ENCODE measurements around the gene DCBLD1.

DCBLD1 gene

DNA sequence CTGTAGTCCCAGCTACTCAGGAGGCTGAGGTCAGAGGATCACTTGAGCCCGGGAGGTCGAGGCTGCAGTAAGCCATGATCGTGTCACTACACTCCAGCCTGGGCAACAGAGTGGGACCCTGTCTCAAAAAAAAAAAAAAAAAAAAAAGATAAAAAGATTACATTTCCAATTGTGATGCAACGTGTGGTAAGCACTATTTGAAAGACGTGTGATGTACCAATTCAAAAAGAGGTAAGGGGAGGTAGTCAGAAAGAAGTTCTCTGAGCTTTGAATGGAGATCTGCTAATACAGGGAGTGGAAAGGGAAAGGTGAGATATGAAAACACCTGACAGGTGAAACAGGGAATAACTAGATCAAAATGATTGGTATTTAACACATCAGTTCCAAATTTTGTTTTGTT is 108.0 kb downstream of the DCBLD1 start:
- Histone ChIP-seq H3K9ac (ENCODE audit: low read length) (no peak overlapping the region), H3K27me3 (ENCODE audit: insufficient read depth, low read length) (no peaks in the 10 kb centered on the region)
- no peak for DNase-seq

DNA sequence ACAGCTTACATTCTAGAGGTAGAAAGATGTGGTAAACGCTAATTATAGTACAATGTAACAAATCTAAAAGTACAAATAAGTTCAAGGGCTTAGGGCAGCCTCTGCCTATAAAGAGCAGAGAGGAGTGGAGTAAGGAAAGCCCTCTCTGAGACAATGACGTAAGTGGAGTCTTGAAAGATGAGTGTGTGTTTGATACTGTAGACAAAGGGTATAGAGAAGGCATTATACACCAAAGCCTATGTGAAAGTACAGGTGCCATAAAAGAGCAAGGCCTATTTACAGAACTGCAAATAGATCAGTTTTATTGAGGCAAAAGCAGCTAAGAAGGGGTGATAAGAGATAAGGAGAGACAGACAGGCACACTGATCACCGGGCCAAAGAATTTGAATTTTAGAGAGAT is 108.9 kb downstream of the DCBLD1 start:
- WGBS (ENCODE audit: extremely low coverage, insufficient coverage, insufficient read length) = no CpG with 5 or more reads among the region's 3 CpGs

More for the DNA sequence above, 108.0 kb downstream of the DCBLD1 start:
- H3K4me1 ChIP-seq (ENCODE audit: control insufficient read depth in 1 of 2, insufficient read depth in 2 of 2, low read length in 2 of 2) = no peaks in the 10 kb centered on the region
- no peak overlapping the region for H4K8ac ChIP-seq (ENCODE audit: low read depth, low read length)
- H3K79me1 ChIP-seq (ENCODE audit: low read length) = no peaks in the 10 kb centered on the region
- H4K12ac ChIP-seq (ENCODE audit: low read depth, low read length) = no peak overlapping the region
- H3K9me3 ChIP-seq (ENCODE audit: insufficient read depth, low read depth, low read length) = no peaks in the 10 kb centered on the region
- no peak overlapping the region for H2BK120ac ChIP-seq (ENCODE audit: insufficient read depth, low read length, poor library complexity)
- H3K27ac ChIP-seq (ENCODE audit: low read depth, low read length) = no peak overlapping the region
- H3K79me2 ChIP-seq (ENCODE audit: control insufficient read depth, insufficient read depth, low read length, poor library complexity) = peaks cover 2% of the 10 kb centered on the region
- no peak overlapping the region for H2AK5ac ChIP-seq (ENCODE audit: low read length)
- no peak overlapping the region for H3K23ac ChIP-seq (ENCODE audit: low read length)
- H4K91ac ChIP-seq (ENCODE audit: low read depth, low read length) = no peak overlapping the region
- H3K4me2 ChIP-seq (ENCODE audit: low read length) = no peak overlapping the region
- H3K14ac ChIP-seq (ENCODE audit: low read length) = no peak overlapping the region
- H3K4me3 ChIP-seq (ENCODE audit: low read depth, low read length) = no peak overlapping the region
- H2BK5ac ChIP-seq (ENCODE audit: low read depth, low read length, poor library complexity) = no peak overlapping the region
- WGBS (ENCODE audit: extremely low coverage, insufficient coverage, insufficient read length) = no CpG with 5 or more reads among the region's 5 CpGs
- H2BK12ac ChIP-seq (ENCODE audit: low read length) = no peak overlapping the region
- no peak overlapping the region for H3K4ac ChIP-seq (ENCODE audit: low read depth, low read length)
- H3K18ac ChIP-seq (ENCODE audit: low read length) = no peak overlapping the region
- no peak overlapping the region for H2AFZ ChIP-seq (ENCODE audit: insufficient read depth, low read length, poor library complexity)
- peaks cover 12 to 13% of the 10 kb centered on the region in 2 experiments for H3K36me3 ChIP-seq (ENCODE audit: control insufficient read depth in 1 of 2, insufficient read depth in 2 of 2, low read length in 2 of 2)

GRCh38 chr6:117592983-117593759 is 110.7 kb downstream of the DCBLD1 start:
- H4K8ac ChIP-seq (ENCODE audit: low read depth, low read length) = no peak overlapping the region
- no peaks in the 10 kb centered on the region for H3K9me3 ChIP-seq (ENCODE audit: insufficient read depth, low read depth, low read length)
- no peak overlapping the region for H3K18ac ChIP-seq (ENCODE audit: low read length)
- H3K4ac ChIP-seq (ENCODE audit: low read depth, low read length) = no peak overlapping the region
- H3K23ac ChIP-seq (ENCODE audit: low read length) = no peak overlapping the region
- no CpG with 5 or more reads among the region's 3 CpGs for WGBS (ENCODE audit: extremely low coverage, insufficient coverage, insufficient read length)
- peak in 1 of 2 donors; percentile 42 for DNase-seq
- no peak overlapping the region for H2BK5ac ChIP-seq (ENCODE audit: low read depth, low read length, poor library complexity)
- no peak overlapping the region for H3K9ac ChIP-seq (ENCODE audit: low read length)
- no peak overlapping the region for H2BK12ac ChIP-seq (ENCODE audit: low read length)
- H2AK5ac ChIP-seq (ENCODE audit: low read length) = no peak overlapping the region
- no peak overlapping the region for H3K14ac ChIP-seq (ENCODE audit: low read length)
- no peak overlapping the region for H2BK120ac ChIP-seq (ENCODE audit: insufficient read depth, low read length, poor library complexity)
- no peak overlapping the region for H4K12ac ChIP-seq (ENCODE audit: low read depth, low read length)
- H3K36me3 ChIP-seq (ENCODE audit: control insufficient read depth in 1 of 2, insufficient read depth in 2 of 2, low read length in 2 of 2) = peaks cover 12% of the 10 kb centered on the region in 2 experiments
- no peak overlapping the region for H3K4me2 ChIP-seq (ENCODE audit: low read length)
- H4K91ac ChIP-seq (ENCODE audit: low read depth, low read length) = no peak overlapping the region
- H3K79me1 ChIP-seq (ENCODE audit: low read length) = no peaks in the 10 kb centered on the region
- no peak overlapping the region for H2AFZ ChIP-seq (ENCODE audit: insufficient read depth, low read length, poor library complexity)
- H3K27ac ChIP-seq (ENCODE audit: low read depth, low read length) = no peak overlapping the region
- H3K27me3 ChIP-seq (ENCODE audit: insufficient read depth, low read length) = no peaks in the 10 kb centered on the region
- H3K4me1 ChIP-seq (ENCODE audit: control insufficient read depth in 1 of 2, insufficient read depth in 2 of 2, low read length in 2 of 2) = no peaks in the 10 kb centered on the region
- peaks cover 2% of the 10 kb centered on the region for H3K79me2 ChIP-seq (ENCODE audit: control insufficient read depth, insufficient read depth, low read length, poor library complexity)
- no peak overlapping the region for H3K4me3 ChIP-seq (ENCODE audit: low read depth, low read length)

More for the DNA sequence above, 108.9 kb downstream of the DCBLD1 start:
- H4K12ac ChIP-seq (ENCODE audit: low read depth, low read length) = no peak overlapping the region
- H3K14ac ChIP-seq (ENCODE audit: low read length) = no peak overlapping the region
- no peak overlapping the region for H3K4me3 ChIP-seq (ENCODE audit: low read depth, low read length)
- H3K18ac ChIP-seq (ENCODE audit: low read length) = no peak overlapping the region
- H3K4me1 ChIP-seq (ENCODE audit: control insufficient read depth in 1 of 2, insufficient read depth in 2 of 2, low read length in 2 of 2) = no peaks in the 10 kb centered on the region
- no peak overlapping the region for H4K8ac ChIP-seq (ENCODE audit: low read depth, low read length)
- H3K4me2 ChIP-seq (ENCODE audit: low read length) = no peak overlapping the region
- no peak overlapping the region for H2BK120ac ChIP-seq (ENCODE audit: insufficient read depth, low read length, poor library complexity)
- no peak overlapping the region for H2AFZ ChIP-seq (ENCODE audit: insufficient read depth, low read length, poor library complexity)
- H2AK5ac ChIP-seq (ENCODE audit: low read length) = no peak overlapping the region
- H2BK5ac ChIP-seq (ENCODE audit: low read depth, low read length, poor library complexity) = no peak overlapping the region
- H3K79me1 ChIP-seq (ENCODE audit: low read length) = no peaks in the 10 kb centered on the region
- DNase-seq = peak in 1 of 2 donors; percentile 52
- H3K9me3 ChIP-seq (ENCODE audit: insufficient read depth, low read depth, low read length) = no peaks in the 10 kb centered on the region
- no peak overlapping the region for H4K91ac ChIP-seq (ENCODE audit: low read depth, low read length)
- no peak overlapping the region for H3K23ac ChIP-seq (ENCODE audit: low read length)
- no peak overlapping the region for H3K9ac ChIP-seq (ENCODE audit: low read length)
- H3K27me3 ChIP-seq (ENCODE audit: insufficient read depth, low read length) = no peaks in the 10 kb centered on the region
- peaks cover 12 to 13% of the 10 kb centered on the region in 2 experiments for H3K36me3 ChIP-seq (ENCODE audit: control insufficient read depth in 1 of 2, insufficient read depth in 2 of 2, low read length in 2 of 2)
- no peak overlapping the region for H3K4ac ChIP-seq (ENCODE audit: low read depth, low read length)
- H2BK12ac ChIP-seq (ENCODE audit: low read length) = no peak overlapping the region
- no peak overlapping the region for H3K27ac ChIP-seq (ENCODE audit: low read depth, low read length)
- H3K79me2 ChIP-seq (ENCODE audit: control insufficient read depth, insufficient read depth, low read length, poor library complexity) = peaks cover 2% of the 10 kb centered on the region

DNA sequence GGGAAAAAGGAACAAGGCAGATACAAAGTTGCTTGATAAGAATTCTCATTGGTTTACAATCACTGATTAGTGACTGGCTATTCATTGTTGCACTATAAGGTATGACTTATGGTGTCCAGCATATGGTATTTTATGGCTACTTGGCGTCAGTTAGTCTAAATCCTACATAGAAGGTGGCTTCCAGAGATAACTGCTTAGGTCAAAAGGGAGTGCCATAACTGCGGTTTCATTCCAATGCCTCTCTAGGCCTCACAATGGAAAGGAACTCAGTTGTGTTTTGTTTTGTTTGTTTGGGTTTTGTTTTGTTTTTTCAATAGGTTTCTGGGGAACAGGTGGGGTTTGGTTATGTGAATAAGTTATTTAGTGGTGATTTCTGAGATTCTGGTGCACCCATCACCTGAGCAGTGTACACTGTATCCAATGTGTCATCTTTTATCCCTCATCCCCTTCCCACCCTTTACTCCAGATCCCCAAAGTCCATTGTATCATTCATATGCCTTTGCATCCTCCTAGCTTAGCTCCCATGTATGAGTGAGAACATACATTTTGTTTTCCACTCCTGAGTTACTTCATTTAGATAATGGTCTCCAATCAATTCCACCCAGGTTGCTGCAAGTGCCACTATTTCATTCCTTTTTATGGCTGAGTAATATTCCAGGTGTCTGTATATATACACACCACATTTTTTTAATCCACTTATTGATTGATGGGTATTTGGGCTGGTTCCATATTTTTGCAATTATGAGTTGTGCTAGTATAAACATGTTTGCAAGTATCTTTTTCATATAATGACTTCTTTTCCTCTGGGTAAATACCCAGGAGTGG is 112.8 kb downstream of the DCBLD1 start:
- Histone ChIP-seq H3K79me1 (ENCODE audit: low read length) (no peaks in the 10 kb centered on the region), H2BK12ac (ENCODE audit: low read length) (no peak overlapping the region), H4K12ac (ENCODE audit: low read depth, low read length) (no peak overlapping the region), H3K18ac (ENCODE audit: low read length) (no peak overlapping the region), H2BK5ac (ENCODE audit: low read depth, low read length, poor library complexity) (no peak overlapping the region), H3K14ac (ENCODE audit: low read length) (no peak overlapping the region), H3K27me3 (ENCODE audit: insufficient read depth, low read length) (no peaks in the 10 kb centered on the region), H3K4me2 (ENCODE audit: low read length) (no peak overlapping the region), H2AFZ (ENCODE audit: insufficient read depth, low read length, poor library complexity) (no peak overlapping the region), H3K79me2 (ENCODE audit: control insufficient read depth, insufficient read depth, low read length, poor library complexity) (peaks cover 2% of the 10 kb centered on the region), H3K4me3 (ENCODE audit: low read depth, low read length) (no peak overlapping the region), H2AK5ac (ENCODE audit: low read length) (no peak overlapping the region), H3K36me3 (ENCODE audit: control insufficient read depth in 1 of 2, insufficient read depth in 2 of 2, low read length in 2 of 2) (peaks cover 3 to 7% of the 10 kb centered on the region in 2 experiments), H4K8ac (ENCODE audit: low read depth, low read length) (no peak overlapping the region), H3K23ac (ENCODE audit: low read length) (no peak overlapping the region), H3K27ac (ENCODE audit: low read depth, low read length) (no peak overlapping the region), H3K9ac (ENCODE audit: low read length) (no peak overlapping the region), H3K4ac (ENCODE audit: low read depth, low read length) (no peak overlapping the region), H3K9me3 (ENCODE audit: insufficient read depth, low read depth, low read length) (no peaks in the 10 kb centered on the region), H3K4me1 (ENCODE audit: control insufficient read depth in 1 of 2, insufficient read depth in 2 of 2, low read length in 2 of 2) (peaks cover 0 to 2% of the 10 kb centered on the region in 2 experiments), H2BK120ac (ENCODE audit: insufficient read depth, low read length, poor library complexity) (no peak overlapping the region), H4K91ac (ENCODE audit: low read depth, low read length) (no peak overlapping the region)
- no CpG with 5 or more reads among the region's 2 CpGs for WGBS (ENCODE audit: extremely low coverage, insufficient coverage, insufficient read length)
- no peak for DNase-seq
